ENCODE results near the gene TMEM269.
"Not testable (repeated sequence)": the region's sequence is repeated elsewhere in the genome, so short reads cannot be mapped to it uniquely, and the experiment has no call there.

TMEM269 gene

GRCh38 chr1:42779725-42780124 is 5.1 kb upstream of the TMEM269 start:
- DNase-seq, result no peak

- no peak for DNase-seq
Measured at GRCh38 chr1:42780176-42780575, 4.6 kb upstream of the TMEM269 start.

GRCh38 chr1:42783092-42783491 is 1.7 kb upstream of the TMEM269 start:
- no peak for DNase-seq

GRCh38 chr1:42784547-42784945 is 245 bp upstream of the TMEM269 start:
- no peak for DNase-seq

- DNase-seq, result no peak
Measured at GRCh38 chr1:42786097-42786496, 1.3 kb downstream of the TMEM269 start.

- DNase-seq, result no peak
Measured at GRCh38 chr1:42788021-42788420, 3.2 kb downstream of the TMEM269 start.

GRCh38 chr1:42793824-42794223 is 9.0 kb downstream of the TMEM269 start:
- DNase-seq, result no peak

GRCh38 chr1:42797414-42797813 is 12.6 kb downstream of the TMEM269 start:
- DNase-seq, result no peak

- DNase-seq, result no peak
Measured at GRCh38 chr1:42797979-42798378, 13.2 kb downstream of the TMEM269 start.

GRCh38 chr1:42801832-42802473 is 17.2 kb downstream of the TMEM269 start:
- no peak for DNase-seq

- no peak for DNase-seq
Measured at GRCh38 chr1:42806171-42806570, 21.4 kb downstream of the TMEM269 start.

GRCh38 chr1:42806593-42806992 is 21.8 kb downstream of the TMEM269 start:
- DNase-seq, result no peak

- no peak for DNase-seq
Measured at GRCh38 chr1:42807056-42807668, 22.4 kb downstream of the TMEM269 start.

GRCh38 chr1:42814815-42815214 is 30.0 kb downstream of the TMEM269 start:
- not testable (repeated sequence) for DNase-seq

GRCh38 chr1:42815941-42816584 is 31.3 kb downstream of the TMEM269 start:
- no peak for DNase-seq

GRCh38 chr1:42816585-42817439 is 32.0 kb downstream of the TMEM269 start, which contains the start of the genes ERMAP and SVBP:
Gene ERMAP, plus strand, starts transcription at chr1:42817122. Its CDS starts 13,327 bp downstream, at chr1:42830449.
Gene SVBP, minus strand, starts transcription at chr1:42817397. Its CDS starts 853 bp downstream, at chr1:42816544.
- DNase-seq, result peak; percentile 94

GRCh38 chr1:42817440-42817767 is 32.6 kb downstream of the TMEM269 start:
- no peak for DNase-seq

GRCh38 chr1:42817976-42818375 is 33.2 kb downstream of the TMEM269 start:
- no peak for DNase-seq

GRCh38 chr1:42820813-42821212 is 36.0 kb downstream of the TMEM269 start:
- no peak for DNase-seq

- DNase-seq, result no peak
Measured at GRCh38 chr1:42821690-42822089, 36.9 kb downstream of the TMEM269 start.

- DNase-seq, result no peak
Measured at GRCh38 chr1:42822800-42823392, 38.1 kb downstream of the TMEM269 start.

- DNase-seq, result no peak
Measured at GRCh38 chr1:42824481-42825035, 39.8 kb downstream of the TMEM269 start.
